Islet of Langerhans (tissue), 1 donor: ENCODE results near the gene PSD4.

Source experiments
- FAIRE-seq: peaks from one replicate; lab custom pipeline; 2011; peaks lifted over from hg19 to GRCh38; lab: Jason Lieb, UNC

The PSD4 gene

DNA sequence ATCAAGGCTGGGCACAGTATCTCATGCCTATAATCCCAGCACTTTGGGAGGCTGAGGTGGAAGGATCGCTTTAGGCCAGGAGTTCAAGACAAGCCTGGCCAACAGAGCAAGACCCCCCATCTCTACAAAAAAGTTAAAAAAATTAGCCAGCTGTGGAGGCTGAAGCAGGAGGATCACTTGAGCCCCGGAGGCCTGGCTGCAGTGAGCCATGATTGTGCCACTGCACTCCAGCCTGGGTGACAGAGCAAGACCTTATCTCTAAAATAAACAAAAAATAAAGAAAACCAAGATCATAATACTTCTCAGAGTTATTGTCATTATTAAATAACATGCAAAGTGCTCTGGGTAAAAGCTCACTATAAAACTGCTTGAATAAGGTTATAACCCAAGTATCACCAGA, 31.5 kb upstream of the PSD4 start:
- FAIRE-seq, result no peak

DNA sequence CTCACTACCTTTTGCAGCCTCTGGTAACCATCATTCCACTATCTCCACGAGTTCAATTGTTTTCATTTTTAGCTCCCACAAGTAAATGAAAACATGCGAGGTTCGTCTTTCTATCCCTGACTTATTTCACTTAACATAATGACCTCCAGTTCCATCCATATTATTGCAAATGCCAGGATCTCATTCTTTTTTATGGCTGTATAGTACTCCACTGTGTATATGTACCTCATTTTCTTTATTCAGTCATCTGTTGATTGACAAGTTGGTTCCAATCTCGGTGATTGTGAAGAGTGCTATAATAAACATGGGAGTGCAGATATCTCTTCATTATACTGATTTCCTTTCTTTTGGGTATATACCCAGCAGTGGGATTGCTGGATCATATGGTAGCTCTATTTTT, 29.5 kb upstream of the PSD4 start:
- FAIRE-seq, result no peak

- FAIRE-seq, result no peak
These were observed 24.9 kb upstream of the PSD4 start for GRCh38 chr2:113148606-113149552.

- no peak for FAIRE-seq
These were observed 24.1 kb upstream of the PSD4 start for GRCh38 chr2:113149553-113150257.

GRCh38 chr2:113150258-113150601, 23.5 kb upstream of the PSD4 start:
- no peak for FAIRE-seq

DNA sequence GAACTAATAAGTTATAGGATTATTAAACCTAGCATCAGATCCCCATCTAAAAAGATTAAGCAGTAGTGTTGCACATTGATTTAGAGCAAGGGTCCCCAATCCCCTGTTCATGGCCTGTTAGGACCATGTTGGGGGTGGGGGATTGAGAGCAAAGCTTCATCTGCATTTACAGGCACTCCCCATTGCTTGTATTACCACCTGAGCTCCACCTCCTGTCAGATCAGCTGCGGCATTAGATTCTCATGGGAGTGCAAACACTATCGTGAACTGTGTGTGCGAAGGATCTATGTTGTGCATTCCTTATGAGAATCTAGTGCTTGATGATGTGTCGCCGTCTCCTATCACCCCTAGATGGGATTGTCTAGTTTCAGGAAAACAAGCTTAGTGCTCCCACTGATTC, 18.4 kb upstream of the PSD4 start:
- FAIRE-seq, result no peak

DNA sequence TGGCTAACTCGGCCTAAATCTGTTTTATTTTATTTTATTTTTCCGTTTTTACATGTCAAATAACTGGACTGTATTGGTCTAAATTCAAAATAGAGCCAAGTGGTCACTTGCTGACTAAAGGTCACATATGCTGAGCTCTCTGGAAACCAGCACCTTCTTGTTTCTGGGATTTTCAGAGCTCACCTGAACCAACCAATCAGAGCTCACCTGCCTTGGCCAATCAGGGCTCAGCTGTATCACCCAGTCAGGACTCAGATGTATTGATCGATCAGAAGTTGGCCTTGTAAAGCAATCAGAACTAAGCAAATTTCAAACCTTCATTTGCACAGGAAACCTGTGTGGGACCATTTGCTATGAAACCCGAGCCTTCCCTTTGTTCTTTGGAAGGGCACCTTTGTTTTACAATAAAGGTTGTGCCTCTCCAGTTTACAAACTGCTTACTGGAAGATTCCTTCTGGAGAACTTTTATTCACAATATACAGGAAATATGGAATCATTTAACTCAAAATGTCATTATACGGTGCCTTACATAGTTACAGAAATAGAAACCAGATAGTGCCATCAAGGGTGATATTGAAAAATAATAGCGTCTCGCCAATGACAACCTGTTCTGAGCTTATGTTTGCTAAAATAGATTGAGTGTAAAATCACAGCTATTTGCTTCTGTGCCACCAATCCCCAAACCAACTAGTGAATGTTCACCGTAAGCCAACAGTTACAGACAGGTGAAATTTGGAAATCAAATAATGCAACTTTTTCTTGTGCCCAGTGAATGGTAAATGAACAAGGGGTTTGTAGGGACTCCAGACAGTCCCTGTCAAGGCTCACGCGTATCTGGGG, 17.3 kb upstream of the PSD4 start:
- FAIRE-seq, result peak; percentile 93

- FAIRE-seq, result no peak
These were observed 16.5 kb upstream of the PSD4 start for GRCh38 chr2:113157118-113157896.

DNA sequence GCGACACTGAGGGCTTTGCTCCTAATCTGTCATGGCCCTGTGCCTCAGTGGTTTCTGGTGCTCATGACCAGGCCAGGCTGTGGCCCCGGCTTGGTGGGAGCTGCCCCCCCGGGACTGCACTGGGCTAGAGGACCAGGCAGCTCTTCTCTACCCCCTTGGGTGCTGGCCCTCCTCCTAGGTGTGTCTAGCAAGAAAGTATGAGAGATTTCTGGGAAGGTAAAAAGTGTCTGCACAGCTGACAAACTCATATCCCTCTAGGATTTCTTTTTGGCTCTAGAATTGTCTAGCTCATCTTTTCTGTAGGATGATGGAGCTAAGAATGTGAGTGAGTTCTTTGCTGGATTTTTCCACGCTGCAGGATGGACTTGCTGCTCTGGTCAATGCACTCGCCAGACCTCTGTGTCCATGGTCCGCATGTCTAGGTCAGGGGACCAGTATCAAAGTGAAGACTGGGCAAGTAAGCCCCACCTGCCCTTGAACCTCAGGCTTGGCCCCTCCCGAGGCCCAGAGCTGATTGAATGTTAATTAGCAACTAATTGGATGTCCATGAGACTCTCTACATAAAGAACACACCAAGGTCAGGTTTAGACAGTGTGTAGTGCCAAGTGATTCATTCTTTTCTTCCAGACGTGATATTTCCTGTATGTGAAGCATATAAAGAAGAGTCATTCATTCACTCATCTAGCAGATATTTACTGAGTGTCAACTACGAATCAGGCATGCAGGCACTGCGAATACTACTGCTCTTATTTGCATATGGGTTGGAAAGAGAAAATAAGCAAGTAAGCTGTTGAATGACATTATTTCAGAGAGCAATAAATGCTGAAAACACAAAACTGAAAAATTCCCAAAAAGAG, 15.6 kb upstream of the PSD4 start:
- no peak for FAIRE-seq

DNA sequence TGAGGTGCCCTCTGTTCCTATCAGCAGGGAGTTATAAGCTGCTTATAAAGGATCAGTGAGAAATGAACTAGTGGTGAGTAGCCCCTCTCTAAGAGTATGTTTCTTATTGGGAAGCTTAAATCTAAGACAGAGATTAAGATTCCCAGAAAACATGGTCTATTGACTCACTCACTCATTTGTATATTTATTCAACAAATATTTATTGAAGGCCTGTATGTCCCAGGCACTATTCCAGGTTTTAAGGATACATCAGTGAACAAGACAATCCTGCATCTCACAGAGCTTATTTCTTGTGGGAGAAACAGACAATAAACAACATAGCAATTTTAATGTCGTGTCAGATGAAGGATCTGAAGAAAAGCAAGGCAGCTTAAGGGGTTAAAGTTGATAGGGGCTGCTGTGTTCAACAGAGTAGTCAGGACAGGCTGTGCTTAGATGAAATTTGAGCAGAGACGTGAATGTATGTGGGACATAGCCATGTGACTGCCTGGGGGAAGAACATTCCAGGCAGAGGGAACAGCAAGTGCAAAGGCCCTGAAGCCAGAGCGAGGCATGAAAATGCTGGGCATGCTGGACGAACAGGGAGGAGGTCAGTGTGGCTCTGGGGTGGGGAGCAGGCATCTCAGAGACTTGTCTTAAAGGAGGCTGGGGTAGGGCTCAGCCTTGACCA, 14.8 kb upstream of the PSD4 start:
- FAIRE-seq, result peak; percentile 73

- FAIRE-seq, result no peak
These were observed 13.5 kb upstream of the PSD4 start for GRCh38 chr2:113160248-113160647.

GRCh38 chr2:113160962-113161361, 12.8 kb upstream of the PSD4 start:
- no peak for FAIRE-seq

GRCh38 chr2:113162173-113162572, 11.6 kb upstream of the PSD4 start:
- no peak for FAIRE-seq

DNA sequence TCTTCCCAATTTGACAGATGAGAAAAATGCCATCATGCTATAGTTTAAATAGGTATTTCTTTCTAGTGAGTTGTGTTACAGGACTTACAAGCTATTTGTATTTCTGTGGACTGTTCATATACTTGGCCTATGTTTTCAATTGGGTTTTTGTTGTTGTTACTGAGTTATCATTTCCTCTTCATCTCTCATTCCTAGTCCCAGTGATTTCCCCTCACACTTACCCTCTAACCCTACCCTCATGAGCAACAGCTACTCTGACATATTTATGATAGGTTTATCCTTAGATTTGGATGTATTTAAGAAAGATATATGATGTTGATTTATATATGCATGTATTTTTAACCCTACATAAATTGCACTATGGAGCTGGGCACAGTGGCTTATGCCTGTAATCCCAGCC, 10.9 kb upstream of the PSD4 start:
- FAIRE-seq, result no peak

- FAIRE-seq, result no peak
These were observed 9.4 kb upstream of the PSD4 start for GRCh38 chr2:113164215-113164929.

DNA sequence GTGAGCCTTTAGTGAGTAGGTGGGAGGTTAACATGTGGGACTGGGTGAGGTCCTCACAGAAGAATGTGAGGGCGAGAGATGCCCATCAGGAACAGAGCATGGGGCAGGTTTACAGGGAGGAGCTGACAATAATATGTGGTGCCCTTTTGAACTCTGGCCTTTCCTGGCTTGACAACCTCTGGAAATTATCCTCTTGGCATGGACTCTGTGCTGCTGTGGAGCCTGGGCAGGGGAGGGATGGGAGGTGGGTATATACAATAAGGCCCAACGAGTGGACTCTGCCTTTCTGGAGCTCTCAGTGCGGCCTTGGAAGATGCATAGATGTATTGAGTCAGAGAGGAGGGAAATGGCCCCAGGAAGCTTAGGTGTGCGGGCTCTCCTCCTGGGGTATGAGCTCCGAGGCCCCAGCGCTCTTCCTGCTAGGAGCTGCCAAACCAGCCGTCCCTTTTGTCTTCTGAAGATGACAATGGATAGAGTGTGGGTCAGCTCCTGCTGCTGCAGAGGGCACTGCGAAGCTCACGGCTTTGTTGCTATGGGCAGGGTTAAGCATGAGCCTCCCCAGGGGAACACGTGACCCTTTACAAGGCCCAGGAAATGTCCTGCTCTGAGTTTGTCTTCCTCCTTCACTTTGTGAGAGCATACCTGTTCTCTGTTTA, 8.7 kb upstream of the PSD4 start:
- peak; percentile 97 for FAIRE-seq

DNA sequence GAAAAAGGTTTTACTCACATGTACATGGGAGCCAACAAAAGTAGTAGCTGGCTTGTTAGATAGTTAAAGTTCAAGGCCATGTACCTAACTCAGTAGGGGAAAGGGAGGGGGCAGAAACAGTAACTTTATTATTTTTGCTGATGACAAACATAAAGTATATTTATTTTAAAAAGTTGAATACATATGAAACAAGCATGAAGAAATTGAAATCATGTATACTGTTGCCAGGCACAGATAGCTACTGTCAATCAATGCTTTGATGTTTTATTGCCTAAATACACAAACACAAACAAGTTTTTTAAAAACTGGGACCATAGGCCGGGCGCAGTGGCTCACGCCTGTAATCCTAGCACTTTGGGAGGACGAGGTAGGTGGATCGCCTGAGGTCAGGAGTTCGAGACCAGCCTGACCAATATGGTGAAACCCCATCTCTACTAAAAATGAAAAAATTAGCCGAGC, 7.6 kb upstream of the PSD4 start:
- no peak for FAIRE-seq

- FAIRE-seq, result no peak
These were observed 6.4 kb upstream of the PSD4 start for GRCh38 chr2:113167115-113167932.
